Activated CD8-positive, alpha-beta memory T cell treated with anti-CD3 and anti-CD28 coated beads for 36 hours (primary cell): ENCODE measurements around the gene CCDC83. TPM values are rescaled to one million over a fixed set of nuclear protein-coding genes. Genes with fewer than 3 reads are reported as not detected.
"Not testable (repeated sequence)": the region's sequence is repeated elsewhere in the genome, so short reads cannot be mapped to it uniquely, and the experiment has no call there.

Experiments
- CTCF ChIA-PET: fragments of 350-600 bp; sonication (Branson Sonifier 250); formaldehyde crosslinking; loops from one replicate; lab custom pipeline; 2021; ENCODE audit warnings: antibody characterized with exemption; lab: Charles Lee
- POLR2A ChIA-PET: fragments of 350-600 bp; sonication (Branson Sonifier 250); formaldehyde crosslinking; loops from one replicate; lab custom pipeline; 2021; ENCODE audit warnings: antibody characterized with exemption; lab: Charles Lee
- total RNA-seq, 2 experiments: library from RNA; stranded (reverse); gene quantifications; one replicate each; pipeline ENCODE4 v1.2.3, GENCODE V29; 2021

Gene CCDC83
- total RNA-seq, 2 experiments from 2014 or later, result not detected

GRCh38 chr11:85923455-85923854 is 68.3 kb downstream of the CCDC83 start:
- POLR2A ChIA-PET, result no interaction called here
- CTCF ChIA-PET, result no interaction called here

DNA sequence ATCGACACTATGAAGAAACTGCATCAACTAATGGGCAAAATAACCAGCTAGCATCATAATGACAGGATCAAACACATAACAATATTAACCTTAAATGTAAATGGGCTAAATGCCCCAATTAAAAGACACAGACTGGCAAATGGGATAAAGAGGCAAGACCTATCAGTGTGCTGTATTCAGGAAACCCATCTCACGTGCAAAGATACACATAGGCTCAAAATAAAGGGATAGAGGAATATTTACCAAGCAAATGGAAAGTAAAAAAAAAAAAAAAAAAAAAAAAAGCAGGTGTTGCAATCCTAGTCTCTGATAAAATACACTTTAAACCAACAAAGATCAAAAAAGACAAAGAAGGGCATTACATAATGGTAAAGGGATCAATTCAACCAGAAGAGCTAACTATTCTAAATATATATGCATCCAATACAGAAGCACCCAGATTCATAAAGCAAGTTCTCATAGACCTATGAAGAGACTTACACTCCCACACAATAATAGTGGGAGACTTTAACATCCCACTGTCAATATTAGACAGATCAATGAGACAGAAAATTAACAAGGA is 71.6 kb downstream of the CCDC83 start:
- CTCF ChIA-PET, result interaction anchor here (0.7 kb wide), 1 partner anchor 114 kb away, joined by 5 read pairs; no protein-coding TSS in a partner anchor
- POLR2A ChIA-PET, result not testable (repeated sequence)

DNA sequence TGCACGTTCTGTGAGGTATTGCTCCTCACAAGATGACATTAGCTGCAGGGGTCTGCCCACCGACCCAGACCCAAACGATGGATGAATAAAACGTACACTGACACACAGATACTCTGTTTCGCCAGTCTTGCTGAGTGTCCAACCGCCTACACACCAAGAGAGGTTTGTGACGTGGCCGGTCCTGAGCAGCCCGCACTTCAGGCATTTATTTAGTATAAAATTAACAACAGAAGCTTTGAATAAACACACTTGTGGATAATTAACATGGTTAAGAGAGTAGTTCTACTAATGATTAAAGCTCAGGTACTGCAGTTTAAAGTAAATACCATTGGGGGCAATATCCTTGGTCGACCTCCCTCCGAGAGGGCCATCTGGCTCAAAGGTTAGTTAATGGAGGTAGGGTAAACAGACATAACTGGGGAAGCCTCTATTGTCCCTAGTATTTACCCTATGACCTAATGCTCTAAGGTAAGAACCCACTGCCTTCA is 75.7 kb downstream of the CCDC83 start:
- CTCF ChIA-PET, result interaction anchor here (0.6 kb wide), 1 partner anchor 44 kb away, joined by 4 read pairs; no protein-coding TSS in a partner anchor
- POLR2A ChIA-PET, result no interaction called here

DNA sequence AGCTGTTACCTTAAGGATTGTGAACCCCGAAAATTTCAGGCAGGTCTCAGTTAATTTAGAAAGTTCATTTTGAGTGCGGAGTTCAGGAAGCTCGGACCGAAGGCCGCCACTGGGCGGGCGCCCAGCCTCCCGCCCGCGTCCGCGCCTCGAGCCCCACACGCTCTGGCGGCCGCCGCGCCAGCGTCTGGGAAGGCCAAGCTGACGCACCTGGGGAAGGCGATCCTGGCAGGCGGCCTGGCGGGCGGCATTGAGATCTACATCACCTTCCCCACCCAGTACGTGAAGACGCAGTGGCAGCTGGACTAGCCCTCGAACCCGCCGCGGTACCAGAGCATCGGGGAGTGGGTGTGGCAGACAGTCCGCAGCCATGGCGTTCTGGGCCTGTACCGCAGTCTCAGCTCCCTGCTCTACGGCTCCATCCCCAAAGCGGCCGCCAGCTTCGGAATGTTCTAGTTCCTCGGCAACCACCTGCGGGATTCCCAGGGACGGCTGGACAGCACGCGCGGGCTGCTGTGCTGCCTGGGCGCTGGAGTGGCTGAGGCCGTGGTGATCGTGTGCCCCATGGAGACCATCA is 79.5 kb downstream of the CCDC83 start:
- POLR2A ChIA-PET, result no interaction called here
- CTCF ChIA-PET, result no interaction called here

- POLR2A ChIA-PET, result no interaction called here
- CTCF ChIA-PET, result no interaction called here
Measured at GRCh38 chr11:85935751-85936150, 80.6 kb downstream of the CCDC83 start.

DNA sequence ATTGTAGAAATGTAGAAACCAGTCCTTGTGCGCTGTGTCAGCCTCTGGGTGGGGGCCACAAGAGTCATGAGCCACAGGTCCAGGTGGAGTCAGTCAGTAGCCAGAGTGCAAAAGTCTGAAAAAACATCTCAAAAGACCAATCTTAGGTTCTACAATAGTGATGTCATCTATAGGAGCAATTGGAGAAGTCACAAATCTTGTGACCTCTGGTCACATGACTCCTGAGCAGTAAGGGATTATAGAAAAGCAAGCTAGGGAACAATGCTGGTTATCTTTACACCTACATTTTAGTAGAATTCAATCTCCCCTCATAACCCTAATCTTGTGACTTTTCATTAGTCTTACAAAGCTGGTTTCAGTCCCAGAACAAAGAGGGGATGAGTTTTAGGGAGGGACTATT is 82.7 kb downstream of the CCDC83 start:
- POLR2A ChIA-PET, result no interaction called here

DNA sequence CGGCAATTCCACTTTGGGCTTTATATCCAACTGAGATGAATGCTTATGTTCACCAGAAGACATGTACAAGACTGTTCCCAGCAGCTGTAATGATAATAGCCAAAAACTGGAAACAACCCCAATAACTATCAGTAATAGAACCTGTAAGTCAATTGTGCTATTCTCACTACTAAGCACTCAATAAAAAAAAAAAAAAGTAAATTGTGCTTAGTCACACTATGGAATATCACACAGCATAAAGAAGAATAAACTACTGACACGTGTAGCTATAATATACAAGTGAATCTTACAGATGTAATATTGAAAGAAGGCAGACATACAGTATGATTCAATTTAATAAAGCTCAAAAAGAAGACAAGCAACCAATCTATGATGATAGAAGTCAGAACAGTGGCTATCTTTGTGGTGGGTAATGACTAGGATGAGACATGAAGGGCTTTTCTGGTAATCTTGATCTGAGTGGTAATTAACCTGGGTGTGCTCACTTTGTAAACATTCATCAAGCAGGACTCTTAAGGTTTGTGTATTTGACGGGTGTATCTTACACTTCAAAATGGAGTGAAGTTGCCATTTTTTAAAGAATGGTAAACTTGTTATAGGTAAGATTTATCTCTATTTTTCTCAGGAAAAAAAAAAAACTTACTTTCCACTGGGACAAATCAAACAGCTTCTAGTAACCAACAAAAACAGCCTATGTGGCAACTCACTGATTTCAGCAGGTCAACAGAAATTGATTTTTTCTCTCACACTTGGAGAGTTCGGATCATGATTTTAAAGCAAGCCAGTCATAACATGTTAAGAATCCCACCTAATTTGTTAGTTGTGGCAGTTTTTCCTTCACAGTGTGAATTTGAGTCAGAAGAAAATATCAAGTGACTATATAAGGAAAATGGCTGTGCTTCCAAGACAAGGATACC is 84.2 kb downstream of the CCDC83 start:
- CTCF ChIA-PET, result interaction anchor here (1.3 to 1.6 kb wide), 2 partner anchors 16 to 128 kb away, joined by 3 to 4 read pairs; no protein-coding TSS in a partner anchor
- POLR2A ChIA-PET, result interaction anchor here (0.5 to 0.7 kb wide), 3 partner anchors 36 to 502 kb away, joined by 3 to 4 read pairs (median 3); no protein-coding TSS in a partner anchor

More for the DNA sequence above, 82.7 kb downstream of the CCDC83 start:
- CTCF ChIA-PET, result no interaction called here

DNA sequence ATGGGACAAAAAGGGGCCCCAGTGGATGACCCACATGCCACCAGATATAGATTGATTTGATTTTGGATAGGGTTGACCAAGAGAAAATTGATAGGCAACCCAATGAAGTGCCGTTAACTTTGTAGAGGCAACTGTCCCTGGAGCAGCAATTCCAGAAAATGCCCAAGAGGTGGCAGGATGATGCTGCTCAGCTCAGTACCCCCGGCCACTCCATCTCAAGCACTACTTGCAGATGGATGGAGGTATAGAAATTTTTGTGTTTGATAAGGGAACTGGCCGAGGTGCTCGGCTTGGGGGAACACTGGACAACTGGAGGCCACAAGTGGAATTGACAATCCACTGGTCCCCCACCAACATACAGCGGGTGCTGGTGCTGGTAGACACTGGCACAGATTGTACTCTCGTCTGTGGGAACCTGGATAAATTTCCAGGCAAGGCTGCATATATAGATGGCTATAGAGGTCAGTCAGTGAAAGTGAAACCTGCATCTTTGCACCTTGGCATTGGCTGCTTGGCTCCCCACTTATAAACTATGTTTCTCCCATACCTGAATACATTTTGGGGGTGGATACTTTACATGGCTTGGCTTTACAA is 86.3 kb downstream of the CCDC83 start:
- CTCF ChIA-PET, result no interaction called here
- POLR2A ChIA-PET, result no interaction called here

- ChIA-PET POLR2A (no interaction called here), CTCF (no interaction called here)
Measured at GRCh38 chr11:85945296-85945695, 90.1 kb downstream of the CCDC83 start.

GRCh38 chr11:85945788-85946187 is 90.6 kb downstream of the CCDC83 start:
- ChIA-PET POLR2A (no interaction called here), CTCF (interaction anchor here (0.6 kb wide), 1 partner anchor 309 kb away, joined by 5 read pairs; no protein-coding TSS in a partner anchor)

DNA sequence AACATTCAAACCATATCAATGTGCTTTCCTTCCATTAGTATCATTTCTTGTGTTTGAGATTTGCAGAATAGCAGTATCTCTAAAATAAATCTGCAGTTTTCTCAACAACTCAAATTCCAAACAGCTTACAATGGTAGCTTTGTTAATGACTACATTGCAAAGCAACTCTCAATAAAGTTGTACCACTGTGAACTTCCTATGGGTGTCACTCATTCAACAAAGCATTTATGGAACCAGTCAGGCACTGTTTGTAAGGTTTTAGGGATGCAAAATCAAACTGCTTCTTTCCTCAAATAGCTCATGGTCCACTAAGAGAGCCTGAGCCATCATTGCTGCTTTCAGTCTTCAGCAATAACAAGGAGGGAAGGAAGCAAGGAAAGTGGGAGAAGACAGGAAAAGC is 91.0 kb downstream of the CCDC83 start:
- CTCF ChIA-PET, result interaction anchor here (0.6 kb wide), 1 partner anchor 308 kb away, joined by 5 read pairs; no protein-coding TSS in a partner anchor
- POLR2A ChIA-PET, result no interaction called here

DNA sequence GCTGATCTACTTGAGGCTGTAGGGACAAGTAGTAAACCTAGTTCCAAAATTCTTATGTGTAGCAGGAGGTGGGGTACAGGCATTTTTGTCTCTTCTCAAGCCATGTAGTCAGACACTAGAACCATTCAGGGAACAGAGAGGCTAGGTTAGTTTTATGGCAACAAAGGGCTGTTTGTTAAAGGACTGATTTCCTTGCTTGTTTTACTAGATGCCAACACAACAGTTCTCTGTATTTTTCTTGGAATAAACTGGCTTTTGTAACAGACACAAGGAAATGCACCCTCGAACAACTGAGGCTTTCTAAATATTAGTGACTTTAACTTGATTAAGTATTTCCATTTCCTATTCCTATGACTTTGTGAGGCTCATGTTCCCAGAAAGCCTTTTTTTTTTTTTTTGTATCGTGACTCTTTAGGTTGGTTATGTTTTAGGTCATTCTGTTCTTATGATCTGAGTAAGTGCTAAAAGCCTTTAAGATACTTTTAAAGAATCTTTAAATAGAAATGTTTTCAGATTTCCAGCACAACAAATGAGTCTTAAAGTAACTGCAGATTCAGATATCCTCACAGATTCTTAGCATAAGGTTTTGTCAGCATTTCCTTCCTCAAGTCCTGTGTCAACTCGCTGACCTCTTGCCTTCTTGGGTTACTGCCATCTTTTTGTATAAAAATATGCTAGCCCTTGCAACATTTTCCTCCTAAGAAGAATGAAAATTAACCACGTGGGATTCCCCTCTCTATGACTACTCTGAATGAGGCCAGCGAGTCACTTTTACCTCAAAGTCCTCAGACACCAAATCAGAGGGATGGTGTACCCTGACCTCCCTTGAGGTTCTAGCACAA is 92.5 kb downstream of the CCDC83 start:
- POLR2A ChIA-PET, result interaction anchor here (0.6 to 1.0 kb wide), 3 partner anchors 26 to 340 kb away, joined by 3 to 7 read pairs (median 4); no protein-coding TSS in a partner anchor
- CTCF ChIA-PET, result interaction anchor here (0.6 to 1.1 kb wide), 2 partner anchors 97 to 556 kb away, joined by 3 to 9 read pairs; no protein-coding TSS in a partner anchor

DNA sequence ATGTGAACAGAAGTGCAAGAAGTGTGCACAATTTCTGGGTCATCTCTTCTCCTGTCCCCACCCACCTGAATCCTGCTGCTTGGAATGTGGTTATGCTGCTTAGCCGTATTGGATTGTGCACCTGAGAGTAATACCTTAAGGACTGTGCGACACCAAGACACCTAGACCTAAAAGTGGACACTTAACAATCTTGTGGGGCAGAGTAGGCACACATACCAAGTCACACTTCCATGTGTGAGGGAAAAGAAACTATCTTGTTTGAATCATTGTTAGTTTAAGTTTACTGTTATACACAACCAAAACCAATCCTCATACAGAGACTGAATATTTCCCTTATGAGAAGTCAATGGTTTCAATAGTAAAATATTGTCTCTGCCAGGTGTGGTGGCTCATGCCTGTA is 93.7 kb downstream of the CCDC83 start:
- ChIA-PET CTCF (interaction anchor here (0.7 to 1.1 kb wide), 3 partner anchors 13 to 96 kb away, joined by 3 read pairs; no protein-coding TSS in a partner anchor), POLR2A (interaction anchor here (0.5 to 0.9 kb wide), 2 partner anchors 27 to 340 kb away, joined by 6 to 7 read pairs; no protein-coding TSS in a partner anchor)

GRCh38 chr11:85949798-85950197 is 94.6 kb downstream of the CCDC83 start:
- CTCF ChIA-PET, result interaction anchor here (0.7 kb wide), 1 partner anchor 91 kb away, joined by 3 read pairs; no protein-coding TSS in a partner anchor
- POLR2A ChIA-PET, result no interaction called here

GRCh38 chr11:85950317-85951048 is 95.3 kb downstream of the CCDC83 start:
- ChIA-PET POLR2A (interaction anchor here (0.6 kb wide), 1 partner anchor 343 kb away, joined by 4 read pairs; no protein-coding TSS in a partner anchor), CTCF (no interaction called here)

DNA sequence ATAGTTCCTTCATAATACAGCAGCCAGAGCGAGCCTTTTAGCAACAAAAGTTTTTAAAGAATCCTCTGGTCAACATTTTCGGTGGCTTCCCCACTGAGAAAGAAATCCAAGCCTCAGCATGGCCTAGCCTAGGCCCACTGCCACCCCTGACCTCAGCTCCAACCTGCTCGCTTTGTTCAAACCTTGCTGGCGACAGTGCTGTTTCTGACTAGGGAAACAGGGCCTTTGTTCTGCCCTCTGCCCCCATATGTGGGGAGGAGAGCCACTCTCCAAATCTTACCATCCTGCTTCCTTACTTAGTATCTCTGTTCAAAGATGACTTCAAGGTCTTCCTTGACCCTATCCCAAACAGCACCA is 95.8 kb downstream of the CCDC83 start:
- ChIA-PET POLR2A (interaction anchor here (0.6 kb wide), 1 partner anchor 342 kb away, joined by 4 read pairs; no protein-coding TSS in a partner anchor), CTCF (no interaction called here)

DNA sequence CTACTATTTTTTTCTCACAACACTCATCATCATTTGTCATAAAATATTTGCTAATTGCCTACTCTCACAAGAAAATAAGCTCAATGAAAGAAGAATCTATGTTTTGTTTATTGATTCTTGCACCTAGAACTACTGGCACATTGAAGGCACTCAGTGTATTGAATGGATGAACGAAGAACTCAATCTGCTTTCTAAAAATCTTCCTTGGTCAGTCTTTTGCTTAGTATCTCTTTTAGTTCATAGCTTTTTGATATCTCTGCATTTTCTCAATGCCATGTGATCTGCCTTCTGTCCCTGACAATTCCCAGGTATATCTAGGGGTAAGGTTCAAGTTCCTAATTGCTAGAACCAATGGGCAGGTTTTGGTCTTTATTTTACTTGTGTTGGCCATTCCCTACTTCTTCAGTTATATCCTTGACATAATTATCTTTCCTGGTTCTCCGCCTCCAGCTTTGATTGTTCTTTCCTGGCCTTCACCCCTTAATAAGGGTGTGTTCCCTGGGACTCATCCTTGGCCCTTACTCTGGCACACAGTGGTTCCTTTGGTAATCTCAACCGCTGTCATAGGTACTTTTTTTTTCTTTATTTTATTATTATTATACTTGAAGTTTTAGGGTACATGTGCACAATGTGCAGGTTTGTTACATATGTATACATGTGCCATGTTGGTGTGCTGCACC is 96.4 kb downstream of the CCDC83 start:
- POLR2A ChIA-PET, result interaction anchor here (0.6 kb wide), 1 partner anchor 342 kb away, joined by 4 read pairs; no protein-coding TSS in a partner anchor
- CTCF ChIA-PET, result no interaction called here
